HG03175 (cell line): ENCODE measurements around the gene ANKRD65.

Experiments used
- ATAC-seq: cut with Tn5 transposase; IDR thresholded peaks from one replicate; pipeline ENCODE4 v1.9.1; 2021; ENCODE audit warnings: mild to moderate bottlenecking, moderate library complexity; ENCODE audit not compliant: unreplicated experiment

The ANKRD65 gene

GRCh38 chr1:1442069-1442770 lies 21.1 kb upstream of the ANKRD65 start:
- ATAC-seq: no peak

GRCh38 chr1:1441002-1441888 lies 20.2 kb upstream of the ANKRD65 start:
- no peak for ATAC-seq

- ATAC-seq: no peak
Measured at GRCh38 chr1:1440262-1441001, 19.4 kb upstream of the ANKRD65 start.

- ATAC-seq: no peak
Measured at GRCh38 chr1:1439546-1440261, 18.6 kb upstream of the ANKRD65 start.

- no peak for ATAC-seq
Measured at GRCh38 chr1:1438531-1439381, 17.7 kb upstream of the ANKRD65 start.

GRCh38 chr1:1437904-1438376 lies 16.9 kb upstream of the ANKRD65 start:
- ATAC-seq: peak; percentile 70

- no peak for ATAC-seq
Measured at GRCh38 chr1:1437033-1437903, 16.2 kb upstream of the ANKRD65 start.

- ATAC-seq: no peak
Measured at GRCh38 chr1:1436630-1437032, 15.6 kb upstream of the ANKRD65 start.

- ATAC-seq: no peak
Measured at GRCh38 chr1:1435911-1436629, 15.0 kb upstream of the ANKRD65 start.

GRCh38 chr1:1435106-1435903 lies 14.2 kb upstream of the ANKRD65 start, which contains the start of gene VWA1:
Gene VWA1, plus strand, starts transcription at chr1:1435690. Its CDS starts 59 bp downstream, at chr1:1435749.
- ATAC-seq: no peak

GRCh38 chr1:1434824-1435105 lies 13.7 kb upstream of the ANKRD65 start:
- ATAC-seq: no peak

- no peak for ATAC-seq
Measured at GRCh38 chr1:1434131-1434823, 13.2 kb upstream of the ANKRD65 start.

GRCh38 chr1:1433804-1434130 lies 12.7 kb upstream of the ANKRD65 start:
- ATAC-seq: no peak

GRCh38 chr1:1432951-1433803 lies 12.1 kb upstream of the ANKRD65 start:
- no peak for ATAC-seq

- ATAC-seq: no peak
Measured at GRCh38 chr1:1432274-1432950, 11.3 kb upstream of the ANKRD65 start.
